Measurements from ENCODE around the gene DDX60.

DDX60 gene

DNA sequence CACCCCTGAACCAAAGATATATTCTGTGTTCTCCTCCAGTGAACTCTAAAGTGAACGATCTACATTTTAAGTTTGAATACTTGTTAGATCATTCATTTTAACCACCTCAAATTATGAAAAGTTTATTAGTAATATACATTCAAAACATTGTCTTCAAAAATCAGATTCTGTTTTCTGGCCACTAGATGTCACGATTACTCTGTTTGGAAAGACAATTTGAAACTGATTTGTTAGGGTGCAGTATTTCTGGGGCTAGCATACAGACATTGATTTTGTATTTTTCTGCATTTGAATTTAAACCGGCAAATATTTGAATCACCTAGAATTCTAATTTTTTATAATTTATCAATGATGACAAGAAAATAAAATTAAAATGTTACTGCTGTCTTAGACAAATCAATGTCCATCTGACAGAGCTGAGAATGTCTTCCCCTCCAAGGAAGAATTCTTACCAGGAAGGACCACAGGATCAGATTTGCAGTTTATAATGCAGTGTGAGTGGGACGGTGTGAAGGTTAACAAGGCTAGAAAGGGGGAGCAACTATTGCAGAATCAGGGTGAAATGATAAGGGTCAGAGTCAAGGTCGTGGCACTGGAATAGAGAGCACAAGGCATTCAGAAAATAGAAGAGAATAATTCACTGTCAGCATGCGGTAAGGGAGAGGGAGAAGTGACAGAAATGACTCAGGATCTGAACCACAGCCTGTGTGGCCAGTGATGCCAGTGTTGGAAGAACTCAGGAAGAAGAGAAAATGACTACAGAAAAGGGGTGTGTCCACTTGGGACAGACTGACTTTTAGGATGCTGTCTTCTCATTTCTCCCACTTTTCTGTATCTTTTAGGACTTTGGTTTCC, 134.6 kb downstream of the DDX60 start:
- Histone ChIP-seq H3K36me3 (ENCODE audit: control insufficient read depth, insufficient read depth, low read length) (no peaks in the 10 kb centered on the region), H3K27ac (ENCODE audit: low read depth, low read length) (no peak overlapping the region), H3K9ac (ENCODE audit: low read length) (no peak overlapping the region), H3K4me1 (ENCODE audit: control insufficient read depth, insufficient read depth, low read length) (no peaks in the 10 kb centered on the region), H3K27me3 (ENCODE audit: control insufficient read depth, insufficient read depth, low read length) (no peaks in the 10 kb centered on the region), H3K4me3 (ENCODE audit: low read length) (no peak overlapping the region)

DNA sequence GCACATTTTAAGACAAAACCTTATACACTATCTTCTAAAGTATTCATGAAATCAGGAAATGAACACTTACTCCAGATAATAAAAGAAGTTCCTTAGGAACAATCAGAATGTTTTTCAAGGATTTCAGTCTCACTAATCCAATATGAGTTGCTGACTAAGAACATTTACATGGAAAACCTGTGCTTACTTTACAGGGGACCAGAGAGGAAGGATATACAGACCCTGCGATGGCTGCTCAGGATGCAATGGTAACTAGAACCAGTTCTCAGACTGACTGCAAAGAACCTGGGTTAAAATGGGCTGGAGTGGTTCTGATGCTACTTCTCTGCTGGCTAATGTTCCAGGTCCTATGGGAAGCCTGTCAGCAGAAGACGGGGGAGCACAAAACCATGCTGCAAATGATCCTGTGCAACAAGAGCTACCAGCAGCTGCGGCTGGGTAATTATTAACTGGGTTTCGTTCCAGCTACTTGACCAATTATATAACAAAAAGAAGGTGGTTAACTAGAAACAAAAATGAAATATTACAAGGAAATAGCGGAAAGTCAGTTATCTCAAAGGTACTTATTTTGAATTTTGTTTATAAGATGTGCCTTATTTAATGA, 140.9 kb downstream of the DDX60 start:
- no peak overlapping the region for H3K9ac ChIP-seq (ENCODE audit: low read length)
- no peaks in the 10 kb centered on the region for H3K4me1 ChIP-seq (ENCODE audit: control insufficient read depth, insufficient read depth, low read length)
- no peaks in the 10 kb centered on the region for H3K36me3 ChIP-seq (ENCODE audit: control insufficient read depth, insufficient read depth, low read length)
- H3K4me3 ChIP-seq (ENCODE audit: low read length): no peak overlapping the region
- H3K27ac ChIP-seq (ENCODE audit: low read depth, low read length): no peak overlapping the region
- H3K27me3 ChIP-seq (ENCODE audit: control insufficient read depth, insufficient read depth, low read length): no peaks in the 10 kb centered on the region

DNA sequence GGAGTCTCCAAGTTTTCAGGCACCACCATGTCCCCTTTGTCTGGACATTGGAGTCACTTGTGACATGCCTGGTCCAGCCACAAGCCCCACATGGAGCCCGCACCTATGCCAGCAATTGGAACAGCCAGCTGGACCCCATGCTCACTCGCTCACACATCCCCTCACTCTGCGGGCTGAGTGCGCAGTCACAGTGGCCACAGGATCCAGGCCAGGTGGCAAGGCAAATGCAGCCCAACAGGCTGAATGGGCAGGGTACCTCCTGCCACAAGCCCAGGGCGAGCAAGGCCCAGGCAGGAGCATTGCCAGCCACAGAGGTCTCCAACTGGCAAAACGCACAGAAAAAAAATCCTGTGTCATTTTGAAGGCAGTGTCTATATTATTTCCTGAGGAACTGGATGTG, 144.2 kb downstream of the DDX60 start:
- H3K27me3 ChIP-seq (ENCODE audit: control insufficient read depth, insufficient read depth, low read length): no peaks in the 10 kb centered on the region
- no peaks in the 10 kb centered on the region for H3K36me3 ChIP-seq (ENCODE audit: control insufficient read depth, insufficient read depth, low read length)
- no peak overlapping the region for H3K9ac ChIP-seq (ENCODE audit: low read length)
- H3K27ac ChIP-seq (ENCODE audit: low read depth, low read length): no peak overlapping the region
- no peak overlapping the region for H3K4me3 ChIP-seq (ENCODE audit: low read length)
- H3K4me1 ChIP-seq (ENCODE audit: control insufficient read depth, insufficient read depth, low read length): no peaks in the 10 kb centered on the region

DNA sequence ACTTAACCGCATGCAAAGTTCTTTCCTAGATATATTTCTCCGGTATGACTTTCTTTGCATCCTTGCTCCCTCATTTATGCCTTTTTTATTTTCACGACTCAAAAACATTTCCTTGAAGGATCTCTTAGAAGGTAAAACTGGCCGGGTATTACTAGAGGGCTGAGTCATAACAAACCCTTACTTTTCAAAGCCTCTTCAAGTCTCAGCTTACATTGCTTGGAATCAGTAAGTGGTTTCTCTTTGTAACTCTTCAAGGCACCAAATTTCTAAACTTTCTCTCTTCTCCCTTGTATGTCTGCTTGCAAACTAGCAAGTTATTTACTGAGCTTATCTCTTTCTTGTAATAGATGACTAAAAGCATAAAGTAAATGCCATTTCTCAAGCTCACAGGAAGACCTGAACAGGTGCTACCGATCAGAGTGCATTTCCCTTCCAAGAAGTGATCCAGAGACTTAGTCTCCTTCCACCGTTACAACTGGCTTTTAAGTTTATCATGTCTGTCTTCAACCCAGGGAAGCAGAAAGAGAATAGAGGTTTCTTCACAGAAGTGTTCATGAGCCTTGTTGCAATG, 150.8 kb downstream of the DDX60 start:
- Histone ChIP-seq H3K4me1 (ENCODE audit: control insufficient read depth, insufficient read depth, low read length) (no peaks in the 10 kb centered on the region), H3K9ac (ENCODE audit: low read length) (no peak overlapping the region), H3K27me3 (ENCODE audit: control insufficient read depth, insufficient read depth, low read length) (no peaks in the 10 kb centered on the region), H3K4me3 (ENCODE audit: low read length) (no peak overlapping the region), H3K27ac (ENCODE audit: low read depth, low read length) (no peak overlapping the region), H3K36me3 (ENCODE audit: control insufficient read depth, insufficient read depth, low read length) (no peaks in the 10 kb centered on the region)

Measured in rectal smooth muscle tissue (tissue), 1 donor.